ENCODE results near the gene ZNF595. TPM values are rescaled to one million over a fixed set of nuclear protein-coding genes. Genes with fewer than 3 reads are reported as not detected.
"Not testable (repeated sequence)": the region's sequence is repeated elsewhere in the genome, so short reads cannot be mapped to it uniquely, and the experiment has no call there.

The ZNF595 gene
- total RNA-seq, 4 donors from 2014 or later, result 10.8 to 29.8 (median 15.7) TPM

DNA sequence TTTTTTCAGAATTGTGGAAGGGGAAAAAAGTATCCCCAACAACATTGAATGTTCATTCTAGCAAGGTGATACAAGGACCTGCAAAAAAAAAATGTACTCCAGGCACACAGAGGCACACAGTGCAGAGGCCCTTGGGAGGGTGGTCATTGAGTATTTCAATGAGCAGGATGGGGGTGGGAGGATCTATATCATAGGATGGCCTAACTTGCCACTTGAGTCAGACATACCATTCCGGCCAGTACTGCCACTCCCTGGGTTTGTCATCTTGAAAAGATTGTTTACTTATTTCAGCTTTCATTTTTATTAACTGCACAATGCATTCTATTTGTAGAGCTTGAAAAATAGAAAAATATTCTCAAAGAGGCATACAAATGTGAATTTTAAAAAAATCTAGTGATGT, 18.7 kb downstream of the ZNF595 start:
- H3K9me3 ChIP-seq, result peaks cover 4 to 76% (median 64%) of the 10 kb centered on the region in 4 donors
- H3K27ac ChIP-seq (replicated peaks in 1 of 4), result no peak overlapping the region
- H3K4me1 ChIP-seq, result no peaks in the 10 kb centered on the region
- TF ChIP-seq POLR2A (IDR thresholded peaks at IDR 0.05; ENCODE audit: low read depth) (no peak), EP300 (IDR thresholded peaks at IDR 0.05) (no peak), CTCF (IDR thresholded peaks at IDR 0.05) (no peak), POLR2AphosphoS5 (IDR thresholded peaks at IDR 0.05) (no peak)
- peaks cover 29 to 64% (median 46%) of the 10 kb centered on the region in 4 donors for H3K36me3 ChIP-seq
- WGBS, result 100% methylated on average over 1 of the region's 1 CpG
- DNase-seq (ENCODE audit: extremely low spot score), result no peak
- H3K4me3 ChIP-seq, result no peak overlapping the region
- intact Hi-C loops (cut with DNase I), result no loop called here
- H3K27me3 ChIP-seq, result no peaks in the 10 kb centered on the region

GRCh38 chr4:85951-86350, 32.8 kb downstream of the ZNF595 start:
- H3K36me3 ChIP-seq, result peaks cover 30 to 65% (median 45%) of the 10 kb centered on the region in 4 donors
- WGBS, result 96% methylated on average over 3 of the region's 3 CpGs
- DNase-seq (ENCODE audit: extremely low spot score), result no peak
- H3K4me1 ChIP-seq, result no peaks in the 10 kb centered on the region
- no peak overlapping the region for H3K27ac ChIP-seq (replicated peaks in 1 of 4)
- H3K27me3 ChIP-seq, result no peaks in the 10 kb centered on the region
- peaks cover 44 to 99% (median 96%) of the 10 kb centered on the region in 4 donors for H3K9me3 ChIP-seq
- no peak for TF ChIP-seq CTCF (IDR thresholded peaks at IDR 0.05)
- no peak for TF ChIP-seq POLR2A (IDR thresholded peaks at IDR 0.05; ENCODE audit: low read depth)
- no peak for TF ChIP-seq EP300 (IDR thresholded peaks at IDR 0.05)
- TF ChIP-seq POLR2AphosphoS5 (IDR thresholded peaks at IDR 0.05), result no peak
- intact Hi-C loops (cut with DNase I), result no loop called here
- H3K4me3 ChIP-seq, result no peak overlapping the region

DNA sequence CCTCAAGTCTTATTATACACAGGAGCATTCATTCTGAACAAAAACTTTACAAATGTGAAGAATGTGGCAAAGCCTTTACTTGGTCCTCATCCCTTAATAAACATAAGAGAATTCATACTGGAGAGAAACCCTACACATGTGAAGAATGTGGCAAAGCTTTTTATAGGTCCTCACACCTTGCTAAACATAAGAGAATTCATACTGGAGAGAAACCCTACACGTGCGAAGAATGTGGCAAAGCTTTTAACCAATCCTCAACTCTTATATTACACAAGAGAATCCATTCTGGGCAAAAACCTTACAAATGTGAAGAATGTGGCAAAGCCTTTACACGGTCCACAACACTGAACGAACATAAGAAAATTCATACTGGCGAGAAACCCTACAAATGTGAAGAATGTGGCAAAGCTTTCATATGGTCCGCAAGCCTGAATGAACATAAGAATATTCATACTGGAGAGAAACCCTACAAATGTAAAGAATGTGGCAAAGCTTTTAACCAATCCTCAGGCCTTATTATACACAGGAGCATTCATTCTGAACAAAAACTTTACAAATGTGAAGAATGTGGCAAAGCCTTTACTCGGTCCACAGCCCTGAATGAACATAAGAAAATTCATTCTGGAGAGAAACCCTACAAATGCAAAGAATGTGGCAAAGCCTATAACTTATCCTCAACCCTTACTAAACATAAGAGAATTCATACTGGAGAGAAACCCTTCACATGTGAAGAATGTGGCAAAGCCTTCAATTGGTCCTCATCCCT, 33.6 kb downstream of the ZNF595 start:
- DNase-seq (ENCODE audit: extremely low spot score); H3K4me3 ChIP-seq; intact Hi-C loops (cut with DNase I); H3K4me1 ChIP-seq; H3K27ac ChIP-seq (replicated peaks in 1 of 4); H3K27me3 ChIP-seq: not testable (repeated sequence)
- peaks cover 30 to 64% (median 44%) of the 10 kb centered on the region in 4 donors for H3K36me3 ChIP-seq
- 94% methylated on average over 7 of the region's 7 CpGs for WGBS
- peaks cover 44 to 100% (median 96%) of the 10 kb centered on the region in 4 donors for H3K9me3 ChIP-seq

GRCh38 chr4:98386-98785, 45.3 kb downstream of the ZNF595 start:
- H3K4me1 ChIP-seq, result no peaks in the 10 kb centered on the region
- H3K4me3 ChIP-seq, result no peak overlapping the region
- H3K9me3 ChIP-seq, result peaks cover 4 to 97% (median 84%) of the 10 kb centered on the region in 4 donors
- no peak for DNase-seq (ENCODE audit: extremely low spot score)
- H3K27me3 ChIP-seq, result no peaks in the 10 kb centered on the region
- no peak overlapping the region for H3K27ac ChIP-seq (replicated peaks in 1 of 4)
- WGBS, result 85% methylated on average over 1 of the region's 1 CpG
- TF ChIP-seq CTCF (IDR thresholded peaks at IDR 0.05) (no peak), POLR2AphosphoS5 (IDR thresholded peaks at IDR 0.05) (no peak), EP300 (IDR thresholded peaks at IDR 0.05) (no peak), POLR2A (IDR thresholded peaks at IDR 0.05; ENCODE audit: low read depth) (no peak)
- intact Hi-C loops (cut with DNase I), result no loop called here
- peaks cover 0 to 4% (median 2%) of the 10 kb centered on the region in 4 donors for H3K36me3 ChIP-seq

GRCh38 chr4:99863-100262, 46.7 kb downstream of the ZNF595 start:
- H3K9me3 ChIP-seq, result peaks cover 4 to 82% (median 71%) of the 10 kb centered on the region in 4 donors
- no peak overlapping the region for H3K4me3 ChIP-seq
- H3K36me3 ChIP-seq, result peaks cover 0 to 4% (median 2%) of the 10 kb centered on the region in 4 donors
- no peaks in the 10 kb centered on the region for H3K27me3 ChIP-seq
- H3K4me1 ChIP-seq, result no peaks in the 10 kb centered on the region
- 88% methylated on average over 5 of the region's 5 CpGs for WGBS
- no peak overlapping the region for H3K27ac ChIP-seq (replicated peaks in 1 of 4)
- intact Hi-C loops (cut with DNase I), result no loop called here
- DNase-seq (ENCODE audit: extremely low spot score), result no peak
- TF ChIP-seq POLR2A (IDR thresholded peaks at IDR 0.05; ENCODE audit: low read depth) (no peak), EP300 (IDR thresholded peaks at IDR 0.05) (no peak), CTCF (IDR thresholded peaks at IDR 0.05) (no peak), POLR2AphosphoS5 (IDR thresholded peaks at IDR 0.05) (no peak)
